Lower leg skin (tissue), 3 donors: ENCODE results near the gene LY6G6F.

Source experiments
- POLR2A ChIP-seq, 2 donors: fragments of 450-650 bp; IDR thresholded peaks; one replicate each; pipeline ENCODE4 v1.6.1; 2016 to 2017; ENCODE audit warnings: antibody characterized with exemption in 2 of 2, mild to moderate bottlenecking in 1 of 2, moderate library complexity in 1 of 2
- TF ChIP-seq, protein P1 (sequence below), 3 donors: fragments of 450-650 bp; IDR thresholded peaks; one replicate each; pipeline ENCODE4 v1.5.1; 2016; ENCODE audit warnings: antibody characterized with exemption in 3 of 3, mild to moderate bottlenecking in 3 of 3, moderate library complexity in 2 of 3

DNA sequence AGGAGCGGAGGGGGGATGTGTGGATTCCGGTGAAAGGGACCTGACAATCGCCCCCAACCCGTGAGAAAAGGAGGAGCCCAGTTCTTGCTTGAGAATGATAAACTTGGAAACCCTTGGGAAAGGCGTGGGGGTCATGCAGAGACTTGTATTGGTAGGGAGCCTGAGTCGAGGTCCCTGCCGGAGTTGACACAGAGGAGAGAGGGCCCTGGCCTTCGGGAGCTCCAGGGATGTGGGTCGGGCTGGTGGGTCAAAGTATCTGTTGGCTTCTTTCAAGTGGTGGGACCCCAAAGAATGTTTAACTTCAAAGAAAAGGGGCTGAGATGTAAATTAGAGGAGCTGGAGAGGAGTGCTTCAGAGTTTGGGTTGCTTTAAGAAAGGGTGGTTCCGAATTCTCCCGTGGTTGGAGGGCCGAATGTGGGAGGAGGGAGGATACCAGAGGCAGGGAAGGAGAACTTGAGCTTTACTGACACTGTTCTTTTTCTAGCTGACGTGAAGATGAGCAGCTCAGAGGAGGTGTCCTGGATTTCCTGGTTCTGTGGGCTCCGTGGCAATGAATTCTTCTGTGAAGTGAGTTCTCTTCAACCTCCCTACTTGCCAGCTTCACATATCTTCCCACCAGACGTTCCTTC lies 40.2 kb upstream of the LY6G6F start:
- TF ChIP-seq, protein P1, sequence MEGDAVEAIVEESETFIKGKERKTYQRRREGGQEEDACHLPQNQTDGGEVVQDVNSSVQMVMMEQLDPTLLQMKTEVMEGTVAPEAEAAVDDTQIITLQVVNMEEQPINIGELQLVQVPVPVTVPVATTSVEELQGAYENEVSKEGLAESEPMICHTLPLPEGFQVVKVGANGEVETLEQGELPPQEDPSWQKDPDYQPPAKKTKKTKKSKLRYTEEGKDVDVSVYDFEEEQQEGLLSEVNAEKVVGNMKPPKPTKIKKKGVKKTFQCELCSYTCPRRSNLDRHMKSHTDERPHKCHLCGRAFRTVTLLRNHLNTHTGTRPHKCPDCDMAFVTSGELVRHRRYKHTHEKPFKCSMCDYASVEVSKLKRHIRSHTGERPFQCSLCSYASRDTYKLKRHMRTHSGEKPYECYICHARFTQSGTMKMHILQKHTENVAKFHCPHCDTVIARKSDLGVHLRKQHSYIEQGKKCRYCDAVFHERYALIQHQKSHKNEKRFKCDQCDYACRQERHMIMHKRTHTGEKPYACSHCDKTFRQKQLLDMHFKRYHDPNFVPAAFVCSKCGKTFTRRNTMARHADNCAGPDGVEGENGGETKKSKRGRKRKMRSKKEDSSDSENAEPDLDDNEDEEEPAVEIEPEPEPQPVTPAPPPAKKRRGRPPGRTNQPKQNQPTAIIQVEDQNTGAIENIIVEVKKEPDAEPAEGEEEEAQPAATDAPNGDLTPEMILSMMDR (IDR thresholded peaks at IDR 0.05) = no peak
- no peak for TF ChIP-seq POLR2A (IDR thresholded peaks at IDR 0.05)
